ENCODE measurements around the gene ARID3A. TPM values are rescaled to one million over a fixed set of nuclear protein-coding genes. Genes with fewer than 3 reads are reported as not detected.

ARID3A gene
- total and polyA plus RNA-seq, 2 of the 13 experiments (the other 11 are each of a cell fraction or from before 2014, with no cell fraction given), result 71.3 to 77.9 TPM

GRCh38 chr19:980133-980998, 54.5 kb downstream of the ARID3A start (continued):
- TF ChIP-seq PBX3 (CRISPR knock-in tag; IDR thresholded peaks at IDR 0.05; ENCODE audit: borderline replicate concordance) (no peak), PRPF4 (IDR thresholded peaks at IDR 0.05; ENCODE audit: low read depth, low read length, poor library complexity, severe bottlenecking) (peak; percentile 95), ZNF660 (CRISPR knock-in tag; IDR thresholded peaks at IDR 0.05; ENCODE audit: borderline replicate concordance, low read depth) (peak; percentile 51; the same call in 1 of the 2 replicates), THAP9 (CRISPR knock-in tag; IDR thresholded peaks at IDR 0.05; ENCODE audit: borderline replicate concordance) (peak; percentile 65; the same call in 1 of the 2 replicates), TARDBP (CRISPR knock-in tag; IDR thresholded peaks at IDR 0.05) (peak; percentile 97), ZNF205 (CRISPR knock-in tag; IDR thresholded peaks at IDR 0.05) (peak; percentile 80), ZNF792 (CRISPR knock-in tag; IDR thresholded peaks at IDR 0.05) (peak; percentile 89), ZNF362 (CRISPR knock-in tag; IDR thresholded peaks at IDR 0.05; ENCODE audit: borderline replicate concordance) (no peak), ZNF101 (CRISPR knock-in tag; IDR thresholded peaks at IDR 0.05; ENCODE audit: borderline replicate concordance, low read depth) (no peak), PAX8 (CRISPR knock-in tag; IDR thresholded peaks at IDR 0.05; ENCODE audit: borderline replicate concordance) (0 out of 2 replicates have a peak, but pooled peaks have one; percentile 67), U2AF2 (IDR thresholded peaks at IDR 0.05; ENCODE audit: low read depth, low read length) (no peak), NR2C2 (CRISPR knock-in tag; IDR thresholded peaks at IDR 0.05; ENCODE audit: borderline replicate concordance) (peak; percentile 98), ATF2 (CRISPR knock-in tag; IDR thresholded peaks at IDR 0.05) (peak; percentile 70; the same call in 1 of the 2 replicates), ZNF788 (CRISPR knock-in tag; IDR thresholded peaks at IDR 0.05; ENCODE audit: borderline replicate concordance) (peak; percentile 94), MZF1 (CRISPR knock-in tag; IDR thresholded peaks at IDR 0.05; ENCODE audit: borderline replicate concordance) (no peak), GFI1 (CRISPR knock-in tag; IDR thresholded peaks at IDR 0.05; ENCODE audit: borderline replicate concordance) (peak; percentile 14; the same call in 1 of the 2 replicates), TOPORS (CRISPR knock-in tag; IDR thresholded peaks at IDR 0.05) (no peak), ZNF264 (CRISPR knock-in tag; IDR thresholded peaks at IDR 0.05) (0 out of 2 replicates have a peak, but pooled peaks have one; percentile 77), SOX6 (IDR thresholded peaks at IDR 0.05) (no peak), SOX6 (CRISPR knock-in tag; IDR thresholded peaks at IDR 0.05) (peak; percentile 71)

Data from HepG2 (cell line).